Measurements from ENCODE around the gene SCN3B. TPM values are rescaled to one million over a fixed set of nuclear protein-coding genes. Genes with fewer than 3 reads are reported as not detected.

SCN3B gene
- total and polyA plus RNA-seq, 2 experiments from 2014 or later: 0.30 to 1.8 TPM

- Histone ChIP-seq H3K4me2 (no peak overlapping the region), H4K20me1 (ENCODE audit: insufficient read depth, poor library complexity, severe bottlenecking) (no peaks in the 10 kb centered on the region), H3K4me1 (ENCODE audit: insufficient read depth) (no peaks in the 10 kb centered on the region), H3K27me3 (no peaks in the 10 kb centered on the region), H2AFZ (no peak overlapping the region), H3K4me3 (no peak overlapping the region), H3K36me3 (replicated peaks; ENCODE audit: insufficient read depth, low read depth) (no peaks in the 10 kb centered on the region), H3K9me2 (replicated peaks; ENCODE audit: insufficient read depth) (no peaks in the 10 kb centered on the region), H3K27ac (no peak overlapping the region), H3K9me3 (ENCODE audit: low read depth) (no peaks in the 10 kb centered on the region), H3K79me2 (no peaks in the 10 kb centered on the region)
- no peak for DNase-seq (ENCODE audit: low spot score)
- TF ChIP-seq EZH2phosphoT487 (IDR thresholded peaks at IDR 0.05; ENCODE audit: low read depth, severe bottlenecking, unreplicated experiment) (no peak), EZH2 (IDR thresholded peaks at IDR 0.05; ENCODE audit: borderline replicate concordance) (no peak), CTCF (IDR thresholded peaks at IDR 0.05; ENCODE audit: poor library complexity) (no peak)
- WGBS (ENCODE audit: low lambda C conversion rate, missing lambda C conversion rate): 86% methylated on average over 4 of the region's 4 CpGs
Measured at GRCh38 chr11:123601136-123601535, 53.3 kb downstream of the SCN3B start.

GRCh38 chr11:123597859-123598258 is 56.6 kb downstream of the SCN3B start:
- H3K27ac ChIP-seq: no peak overlapping the region

GRCh38 chr11:123594921-123595320 is 59.5 kb downstream of the SCN3B start:
- DNase-seq (ENCODE audit: low spot score): no peak
- WGBS (ENCODE audit: low lambda C conversion rate, missing lambda C conversion rate): 84% methylated on average over 4 of the region's 4 CpGs
- H3K27ac ChIP-seq: no peak overlapping the region
- H4K20me1 ChIP-seq (ENCODE audit: insufficient read depth, poor library complexity, severe bottlenecking): no peaks in the 10 kb centered on the region
- no peaks in the 10 kb centered on the region for H3K79me2 ChIP-seq
- no peaks in the 10 kb centered on the region for H3K9me2 ChIP-seq (replicated peaks; ENCODE audit: insufficient read depth)
- peaks cover 7% of the 10 kb centered on the region for H3K4me1 ChIP-seq (ENCODE audit: insufficient read depth)
- H3K4me2 ChIP-seq: no peak overlapping the region
- H3K4me3 ChIP-seq: no peak overlapping the region
- H3K36me3 ChIP-seq (replicated peaks; ENCODE audit: insufficient read depth, low read depth): no peaks in the 10 kb centered on the region
- no peaks in the 10 kb centered on the region for H3K9me3 ChIP-seq (ENCODE audit: low read depth)
- H2AFZ ChIP-seq: no peak overlapping the region
- no peaks in the 10 kb centered on the region for H3K27me3 ChIP-seq
- TF ChIP-seq EZH2 (IDR thresholded peaks at IDR 0.05; ENCODE audit: borderline replicate concordance) (no peak), CTCF (IDR thresholded peaks at IDR 0.05; ENCODE audit: poor library complexity) (no peak), EZH2phosphoT487 (IDR thresholded peaks at IDR 0.05; ENCODE audit: low read depth, severe bottlenecking, unreplicated experiment) (no peak)

More at GRCh38 chr11:123597859-123598258, 56.6 kb downstream of the SCN3B start:
- Histone ChIP-seq H3K27me3 (no peaks in the 10 kb centered on the region), H3K4me3 (no peak overlapping the region), H3K4me2 (no peak overlapping the region), H4K20me1 (ENCODE audit: insufficient read depth, poor library complexity, severe bottlenecking) (no peaks in the 10 kb centered on the region), H3K9me3 (ENCODE audit: low read depth) (no peaks in the 10 kb centered on the region), H2AFZ (no peak overlapping the region), H3K79me2 (no peaks in the 10 kb centered on the region), H3K36me3 (replicated peaks; ENCODE audit: insufficient read depth, low read depth) (no peaks in the 10 kb centered on the region), H3K4me1 (ENCODE audit: insufficient read depth) (no peaks in the 10 kb centered on the region), H3K9me2 (replicated peaks; ENCODE audit: insufficient read depth) (no peaks in the 10 kb centered on the region)
- 97% methylated on average over 2 of the region's 2 CpGs for WGBS (ENCODE audit: low lambda C conversion rate, missing lambda C conversion rate)
- TF ChIP-seq CTCF (IDR thresholded peaks at IDR 0.05; ENCODE audit: poor library complexity): no peak
- TF ChIP-seq EZH2 (IDR thresholded peaks at IDR 0.05; ENCODE audit: borderline replicate concordance): no peak
- no peak for TF ChIP-seq EZH2phosphoT487 (IDR thresholded peaks at IDR 0.05; ENCODE audit: low read depth, severe bottlenecking, unreplicated experiment)
- DNase-seq (ENCODE audit: low spot score): no peak
